ENCODE results near the gene CDC16. TPM values are rescaled to one million over a fixed set of nuclear protein-coding genes. Genes with fewer than 3 reads are reported as not detected.
"Not testable (repeated sequence)": the region's sequence is repeated elsewhere in the genome, so short reads cannot be mapped to it uniquely, and the experiment has no call there.

The CDC16 gene
- total RNA-seq, 1 donor from 2014 or later = 51.8 TPM

DNA sequence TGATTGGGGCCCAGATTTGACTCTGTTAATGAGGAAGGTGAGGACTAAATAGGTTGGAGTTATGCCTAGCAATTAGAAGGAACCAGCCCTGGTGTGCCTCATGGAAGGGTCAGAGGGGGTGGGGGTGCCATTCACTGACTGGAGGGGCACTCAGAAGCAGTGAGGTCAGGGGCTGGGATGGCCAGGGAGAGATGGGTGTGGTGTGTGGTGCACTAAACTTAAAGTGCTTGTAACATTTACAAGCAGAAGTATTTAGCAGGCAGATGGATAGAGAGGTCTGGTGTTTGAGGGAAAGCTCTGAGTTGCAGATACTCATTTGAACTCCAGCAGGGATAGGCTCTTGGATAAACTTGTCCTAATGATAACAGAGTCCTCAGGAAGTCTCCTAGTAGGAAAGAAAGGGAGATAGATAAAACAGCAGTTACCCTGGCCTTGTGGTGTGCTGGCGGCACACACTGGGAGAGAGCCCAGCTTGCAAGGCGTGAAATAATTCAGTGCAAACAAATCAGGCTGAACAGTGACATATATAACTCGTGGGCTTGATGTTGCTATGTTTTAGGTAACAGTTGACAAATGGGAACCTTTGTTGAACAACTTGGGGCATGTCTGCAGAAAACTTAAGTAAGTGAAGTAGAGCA lies 26.8 kb downstream of the CDC16 start:
- no peak overlapping the region for H3K4me3 ChIP-seq (ENCODE audit: low read depth, low read length)

GRCh38 chr13:114263578-114263977 lies 28.9 kb downstream of the CDC16 start:
- TF ChIP-seq, protein P1, sequence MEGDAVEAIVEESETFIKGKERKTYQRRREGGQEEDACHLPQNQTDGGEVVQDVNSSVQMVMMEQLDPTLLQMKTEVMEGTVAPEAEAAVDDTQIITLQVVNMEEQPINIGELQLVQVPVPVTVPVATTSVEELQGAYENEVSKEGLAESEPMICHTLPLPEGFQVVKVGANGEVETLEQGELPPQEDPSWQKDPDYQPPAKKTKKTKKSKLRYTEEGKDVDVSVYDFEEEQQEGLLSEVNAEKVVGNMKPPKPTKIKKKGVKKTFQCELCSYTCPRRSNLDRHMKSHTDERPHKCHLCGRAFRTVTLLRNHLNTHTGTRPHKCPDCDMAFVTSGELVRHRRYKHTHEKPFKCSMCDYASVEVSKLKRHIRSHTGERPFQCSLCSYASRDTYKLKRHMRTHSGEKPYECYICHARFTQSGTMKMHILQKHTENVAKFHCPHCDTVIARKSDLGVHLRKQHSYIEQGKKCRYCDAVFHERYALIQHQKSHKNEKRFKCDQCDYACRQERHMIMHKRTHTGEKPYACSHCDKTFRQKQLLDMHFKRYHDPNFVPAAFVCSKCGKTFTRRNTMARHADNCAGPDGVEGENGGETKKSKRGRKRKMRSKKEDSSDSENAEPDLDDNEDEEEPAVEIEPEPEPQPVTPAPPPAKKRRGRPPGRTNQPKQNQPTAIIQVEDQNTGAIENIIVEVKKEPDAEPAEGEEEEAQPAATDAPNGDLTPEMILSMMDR (IDR thresholded peaks at IDR 0.05; ENCODE audit: insufficient read depth, low read length, poor library complexity, severe bottlenecking) = no peak
- peaks cover 5% of the 10 kb centered on the region for H3K36me3 ChIP-seq (ENCODE audit: control insufficient read depth, insufficient read depth, low read length)
- no peaks in the 10 kb centered on the region for H3K27me3 ChIP-seq (ENCODE audit: control insufficient read depth, insufficient read depth, low read length)
- no peak for DNase-seq (ENCODE audit: low read depth)
- no peak overlapping the region for H3K4me3 ChIP-seq (ENCODE audit: low read depth, low read length)

More for the DNA sequence above, 26.8 kb downstream of the CDC16 start:
- TF ChIP-seq, protein P1 (IDR thresholded peaks at IDR 0.05; ENCODE audit: insufficient read depth, low read length, poor library complexity, severe bottlenecking) = no peak
- H3K27me3 ChIP-seq (ENCODE audit: control insufficient read depth, insufficient read depth, low read length) = no peaks in the 10 kb centered on the region
- DNase-seq (ENCODE audit: low read depth) = no peak
- peaks cover 5% of the 10 kb centered on the region for H3K36me3 ChIP-seq (ENCODE audit: control insufficient read depth, insufficient read depth, low read length)

DNA sequence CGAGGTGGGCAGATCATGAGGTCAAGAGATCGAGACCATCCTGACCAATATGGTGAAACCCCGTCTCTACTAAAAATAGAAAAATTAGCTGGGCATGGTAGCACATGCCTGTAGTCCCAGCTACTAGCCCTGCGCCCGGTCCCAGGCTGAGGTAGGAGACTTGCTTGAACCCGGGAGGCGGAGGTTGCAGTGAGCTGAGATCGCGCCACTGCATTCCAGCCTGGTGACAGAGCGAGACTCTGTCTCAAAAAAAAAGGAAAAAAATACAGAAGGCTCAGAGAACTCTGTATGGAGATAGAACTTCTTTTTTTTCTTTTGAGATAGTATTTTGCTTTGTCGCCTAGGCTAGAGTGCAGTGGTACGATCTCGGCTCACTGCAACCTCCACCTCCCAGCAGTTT lies 29.6 kb downstream of the CDC16 start:
- not testable (repeated sequence) for H3K36me3 ChIP-seq (ENCODE audit: control insufficient read depth, insufficient read depth, low read length); H3K4me3 ChIP-seq (ENCODE audit: low read depth, low read length); DNase-seq (ENCODE audit: low read depth); H3K27me3 ChIP-seq (ENCODE audit: control insufficient read depth, insufficient read depth, low read length)

- peaks cover 2% of the 10 kb centered on the region for H3K36me3 ChIP-seq (ENCODE audit: control insufficient read depth, insufficient read depth, low read length)
- TF ChIP-seq, protein P1 (IDR thresholded peaks at IDR 0.05; ENCODE audit: insufficient read depth, low read length, poor library complexity, severe bottlenecking) = no peak
- no peaks in the 10 kb centered on the region for H3K27me3 ChIP-seq (ENCODE audit: control insufficient read depth, insufficient read depth, low read length)
- H3K4me3 ChIP-seq (ENCODE audit: low read depth, low read length) = no peak overlapping the region
- DNase-seq (ENCODE audit: low read depth) = no peak
Observed at GRCh38 chr13:114264886-114265611, 30.4 kb downstream of the CDC16 start.

- no peaks in the 10 kb centered on the region for H3K27me3 ChIP-seq (ENCODE audit: control insufficient read depth, insufficient read depth, low read length)
- H3K36me3 ChIP-seq (ENCODE audit: control insufficient read depth, insufficient read depth, low read length) = peaks cover 2% of the 10 kb centered on the region
- TF ChIP-seq, protein P1 (IDR thresholded peaks at IDR 0.05; ENCODE audit: insufficient read depth, low read length, poor library complexity, severe bottlenecking) = no peak
- no peak for DNase-seq (ENCODE audit: low read depth)
- no peak overlapping the region for H3K4me3 ChIP-seq (ENCODE audit: low read depth, low read length)
Observed at GRCh38 chr13:114266241-114266640, 31.5 kb downstream of the CDC16 start.

- peaks cover 1% of the 10 kb centered on the region for H3K36me3 ChIP-seq (ENCODE audit: control insufficient read depth, insufficient read depth, low read length)
- TF ChIP-seq, protein P1 (IDR thresholded peaks at IDR 0.05; ENCODE audit: insufficient read depth, low read length, poor library complexity, severe bottlenecking) = no peak
- DNase-seq (ENCODE audit: low read depth) = no peak
Observed at GRCh38 chr13:114268344-114269280, 33.9 kb downstream of the CDC16 start.

More at GRCh38 chr13:114268344-114269280, 33.9 kb downstream of the CDC16 start:
- no peaks in the 10 kb centered on the region for H3K27me3 ChIP-seq (ENCODE audit: control insufficient read depth, insufficient read depth, low read length)
- H3K4me3 ChIP-seq (ENCODE audit: low read depth, low read length) = no peak overlapping the region

Measured in kidney epithelial cell (primary cell).